GM18873 (cell line): ENCODE measurements around the gene UBE2G2.

ENCODE experiments used
- ATAC-seq: cut with Tn5 transposase; IDR thresholded peaks from one replicate; pipeline ENCODE4 v1.9.1; 2021; ENCODE audit warnings: mild to moderate bottlenecking, moderate library complexity, moderate number of reproducible peaks; ENCODE audit not compliant: unreplicated experiment, low FRiP score

The UBE2G2 gene

DNA sequence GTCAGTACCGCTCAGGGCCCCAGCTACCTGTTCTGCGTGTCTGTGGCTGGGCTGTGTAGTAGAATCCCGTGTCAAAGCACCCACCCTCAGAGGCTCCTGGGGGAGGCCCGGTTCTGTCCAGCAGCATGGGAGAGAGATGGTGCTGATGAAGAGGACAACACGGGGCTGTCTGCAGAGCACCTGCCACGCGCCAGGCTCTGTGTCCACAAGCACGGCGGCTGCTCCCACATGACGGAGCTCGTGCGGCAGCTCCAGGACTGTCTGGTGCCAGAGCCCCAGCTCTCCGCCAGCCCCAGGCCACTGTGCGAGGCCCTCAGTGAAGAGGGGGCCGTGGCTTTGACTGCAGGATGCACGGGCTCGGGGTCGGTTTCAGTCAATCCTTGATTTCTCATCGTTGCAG is 48.3 kb downstream of the UBE2G2 start:
- no peak for ATAC-seq

DNA sequence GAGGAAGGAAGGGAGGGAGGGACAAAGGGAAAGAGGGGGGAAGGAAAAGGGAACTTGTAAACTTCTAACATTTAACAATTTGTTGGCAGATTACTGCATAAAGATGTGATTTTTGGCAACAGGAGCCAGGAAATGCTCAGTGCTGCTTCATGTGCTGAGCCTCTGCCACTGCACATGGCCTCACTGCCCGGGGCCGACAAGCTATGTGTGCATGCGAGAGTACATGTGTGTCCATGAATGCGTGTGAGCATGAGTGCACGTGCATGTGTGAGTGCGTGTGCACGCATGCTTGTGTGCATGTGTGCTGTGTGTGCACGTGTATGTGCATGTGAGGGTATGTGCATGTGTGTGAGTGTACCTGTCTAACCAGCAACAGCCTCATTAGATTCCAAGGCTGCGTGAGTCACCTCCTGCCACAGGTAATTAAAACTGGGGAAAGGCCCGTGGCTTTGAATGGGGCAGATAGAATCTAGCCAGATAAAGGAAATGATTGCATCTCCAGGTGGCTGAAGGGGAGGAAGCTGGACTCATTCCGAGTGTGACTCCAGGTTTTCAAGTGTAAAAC is 48.9 kb downstream of the UBE2G2 start:
- ATAC-seq = no peak

DNA sequence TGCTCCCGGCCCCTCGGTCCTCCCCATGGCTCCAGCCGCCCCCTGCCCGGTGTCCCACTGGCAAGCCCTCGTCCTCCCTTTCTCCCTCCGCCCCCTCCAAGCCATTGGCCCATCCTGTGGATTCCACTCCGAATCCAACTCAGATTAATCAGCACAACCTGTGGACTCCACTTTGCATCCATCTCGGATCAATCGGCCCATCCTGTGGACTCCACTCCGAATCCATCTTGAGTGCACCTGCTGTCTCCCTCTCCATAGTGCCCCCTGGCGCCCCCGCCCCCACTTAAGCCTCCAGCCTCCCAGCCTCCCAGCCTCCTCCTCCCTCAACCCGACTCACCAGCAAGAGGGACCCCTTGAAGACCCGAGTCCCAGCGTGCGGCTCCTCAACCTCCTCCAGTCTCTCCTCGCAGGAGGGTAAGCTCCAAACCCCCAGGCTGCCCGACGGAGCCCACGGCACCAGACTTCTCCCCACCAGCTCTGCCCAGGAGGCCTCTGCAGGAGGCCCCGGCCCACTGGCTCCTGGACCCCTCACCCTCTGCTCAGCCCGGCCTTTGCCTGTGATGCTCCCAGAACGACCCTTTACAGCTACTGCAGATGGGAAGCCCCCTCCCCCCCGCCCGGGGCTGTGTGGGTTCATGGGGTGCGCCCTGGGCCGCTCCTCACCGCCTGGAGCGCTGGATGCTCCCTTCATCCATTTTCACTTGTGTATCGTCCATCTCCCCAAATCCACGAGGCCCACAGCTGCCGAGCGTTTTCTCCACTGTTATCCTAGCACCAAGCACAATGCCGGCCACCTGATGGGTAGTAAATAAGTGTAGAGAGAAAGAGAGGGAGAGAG is 49.6 kb downstream of the UBE2G2 start:
- no peak for ATAC-seq

DNA sequence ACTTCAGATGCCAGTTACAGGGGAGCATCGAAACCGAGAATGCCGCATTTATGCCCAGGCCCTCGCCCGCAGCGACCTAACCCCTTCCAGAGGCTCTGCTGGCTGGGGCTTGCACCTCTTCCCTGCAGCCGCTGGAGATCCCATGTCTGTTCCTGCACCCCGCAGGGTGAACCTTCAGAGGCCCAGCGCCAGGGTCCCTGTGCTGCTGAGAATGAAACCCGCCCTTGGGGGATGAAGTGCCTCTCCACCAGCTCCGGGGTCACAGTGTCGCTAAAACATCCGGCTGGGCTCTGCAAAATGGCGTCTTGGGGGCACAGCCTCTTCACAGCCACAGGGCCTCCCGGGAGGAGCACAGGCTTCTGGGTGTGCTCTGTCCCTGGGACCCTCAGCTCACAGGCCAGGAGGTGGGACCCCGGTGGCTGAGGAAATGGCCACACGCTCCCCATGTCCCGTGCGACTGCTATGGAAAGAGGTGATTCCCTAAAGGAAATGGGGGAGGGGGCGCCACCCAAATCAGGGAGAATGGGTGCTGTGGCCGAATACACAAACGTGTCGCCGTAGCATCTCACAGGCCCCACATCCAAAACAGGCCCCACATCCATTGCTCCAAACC is 50.3 kb downstream of the UBE2G2 start:
- no peak for ATAC-seq

DNA sequence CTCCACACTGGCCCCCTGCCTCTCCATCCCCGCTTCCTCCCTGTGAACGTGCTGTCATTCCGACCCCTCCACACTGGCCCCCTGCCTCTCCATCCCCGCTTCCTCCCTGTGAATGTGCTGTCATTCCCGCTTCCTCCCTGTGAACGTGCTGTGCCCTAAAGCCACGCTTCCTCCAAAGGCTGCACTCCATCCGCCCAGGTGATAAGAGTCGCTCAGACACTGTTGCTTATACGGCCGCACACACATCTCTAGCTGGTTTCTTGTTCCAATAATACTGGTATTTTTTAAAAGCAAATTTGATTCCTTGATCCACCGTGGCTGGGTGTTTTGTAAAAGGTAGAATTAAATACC is 51.0 kb downstream of the UBE2G2 start:
- ATAC-seq = no peak

DNA sequence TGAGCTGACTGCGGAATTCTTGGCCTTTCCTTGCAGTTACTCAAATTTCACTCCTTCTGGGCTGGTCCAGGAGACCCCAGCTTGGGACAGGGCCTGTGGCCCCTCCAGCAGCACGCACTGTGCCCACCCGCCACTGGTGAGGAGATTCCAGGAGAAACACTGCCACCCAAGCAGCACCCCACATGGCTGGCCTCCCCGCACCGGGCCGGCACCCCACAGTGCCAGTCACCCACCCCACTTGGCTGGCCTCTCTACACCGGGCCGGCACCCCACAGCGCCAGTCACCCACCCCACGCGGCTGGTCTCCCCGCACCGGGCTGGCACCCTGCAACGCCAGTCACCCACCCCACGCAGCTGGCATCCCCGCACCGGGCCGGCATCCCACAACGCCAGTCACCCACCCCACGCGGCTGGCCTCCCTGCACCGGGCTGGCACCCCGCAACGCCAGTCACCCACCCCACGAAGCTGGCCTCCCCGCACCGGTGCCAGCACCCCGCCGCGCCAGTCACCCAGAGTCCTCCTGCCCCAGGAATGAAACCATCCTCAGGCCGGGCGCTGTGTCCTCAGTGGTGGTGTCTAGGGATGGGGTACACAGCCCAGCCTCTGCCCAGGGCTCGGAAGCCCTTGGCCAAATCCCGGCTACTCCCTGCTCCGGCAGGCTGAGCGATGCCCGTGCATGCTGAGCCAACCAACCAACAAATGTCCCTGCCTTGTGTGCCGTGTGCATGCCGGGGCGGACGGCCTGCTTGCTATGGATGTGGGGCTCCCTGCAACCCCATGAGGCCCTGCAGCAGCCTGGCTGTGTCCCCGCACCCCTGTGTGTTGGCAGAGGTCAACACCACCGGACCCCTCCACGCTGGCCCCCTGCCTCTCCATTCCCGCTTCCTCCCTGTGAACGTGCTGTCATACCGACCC is 51.6 kb downstream of the UBE2G2 start:
- no peak for ATAC-seq

DNA sequence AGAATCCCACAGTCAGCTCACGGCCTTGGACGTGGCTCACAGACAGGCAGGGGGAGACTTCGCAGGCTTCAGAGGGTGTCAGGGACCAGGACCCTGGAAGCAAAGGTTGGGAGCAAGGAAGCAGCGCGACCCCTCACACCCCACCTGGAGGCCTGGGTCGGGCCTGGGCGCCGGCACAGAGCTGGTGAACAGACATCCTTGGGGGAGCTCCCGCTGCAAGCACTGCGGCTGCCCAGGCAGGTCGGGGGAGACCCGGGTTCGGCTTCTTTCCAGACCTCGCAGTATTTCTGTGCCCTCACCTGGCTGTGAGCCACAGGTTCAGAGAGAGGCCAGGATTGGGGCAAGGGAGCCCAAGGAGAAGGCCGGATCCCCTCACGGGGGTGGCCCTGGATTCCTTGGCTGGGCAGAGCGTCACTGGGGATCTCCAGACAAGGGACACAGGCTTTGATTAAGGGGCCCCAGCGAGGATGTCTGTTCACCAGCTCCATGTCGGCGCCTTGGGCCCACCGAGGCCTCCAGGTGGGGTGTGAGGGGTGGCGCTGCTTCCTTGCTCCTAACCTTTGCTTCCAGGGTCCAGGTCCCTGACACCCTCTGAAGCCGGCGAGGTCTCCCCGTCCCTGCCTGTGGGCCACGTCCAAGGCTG is 52.4 kb downstream of the UBE2G2 start:
- no peak for ATAC-seq

DNA sequence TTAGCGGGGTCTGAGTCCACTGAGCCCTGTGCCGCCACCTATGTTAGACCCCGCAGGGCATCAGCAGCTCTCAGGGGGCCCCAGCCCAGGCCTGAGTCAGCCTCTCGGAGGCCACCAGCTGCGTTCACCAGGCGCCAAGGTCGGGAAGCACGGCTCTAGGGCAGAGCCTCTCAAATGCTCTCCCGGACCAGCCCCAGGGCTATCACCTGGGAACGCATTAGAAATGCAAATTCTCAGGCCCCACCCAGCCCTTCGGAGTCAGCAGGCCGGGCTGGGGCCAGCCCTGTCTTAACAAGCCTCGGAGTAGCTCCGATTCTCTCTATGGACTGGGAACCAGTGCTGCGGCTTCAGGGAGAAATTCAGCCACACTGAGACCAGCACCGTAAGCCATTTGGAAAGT is 53.0 kb downstream of the UBE2G2 start:
- no peak for ATAC-seq

DNA sequence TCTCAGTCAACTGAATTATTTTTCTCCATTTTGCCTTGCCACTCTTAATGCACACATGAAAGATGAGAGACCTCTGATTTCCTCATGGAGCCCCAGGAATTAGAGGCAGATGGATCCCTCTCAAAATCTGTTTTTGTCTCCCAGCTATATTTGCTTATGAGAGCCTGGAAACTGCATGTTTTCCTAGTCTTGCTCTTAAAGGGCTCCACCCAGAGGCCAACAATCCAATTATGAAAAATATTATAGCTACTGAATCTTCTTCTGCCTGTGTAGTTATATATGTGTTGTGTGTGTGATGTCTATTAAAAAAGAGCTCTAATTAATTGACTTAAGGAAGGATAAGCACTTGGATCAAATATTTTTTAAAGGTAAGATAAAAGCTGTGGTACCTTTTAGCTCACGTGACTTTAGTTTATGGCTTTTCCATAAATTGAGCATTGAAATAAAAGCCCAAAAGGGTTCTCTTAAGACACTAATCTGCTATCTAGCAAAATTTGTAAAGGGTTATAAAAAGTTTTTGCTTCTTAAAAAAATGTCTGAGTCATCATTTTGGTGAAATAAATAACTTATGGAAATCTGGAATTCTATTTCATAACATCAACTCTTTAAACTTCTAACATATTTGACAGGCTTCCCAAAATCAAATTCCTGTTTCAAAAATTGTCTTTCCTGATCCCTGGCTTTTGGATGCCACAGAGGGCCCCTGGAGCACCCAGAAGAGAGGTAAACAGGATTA is 59.0 kb downstream of the UBE2G2 start:
- ATAC-seq = no peak

DNA sequence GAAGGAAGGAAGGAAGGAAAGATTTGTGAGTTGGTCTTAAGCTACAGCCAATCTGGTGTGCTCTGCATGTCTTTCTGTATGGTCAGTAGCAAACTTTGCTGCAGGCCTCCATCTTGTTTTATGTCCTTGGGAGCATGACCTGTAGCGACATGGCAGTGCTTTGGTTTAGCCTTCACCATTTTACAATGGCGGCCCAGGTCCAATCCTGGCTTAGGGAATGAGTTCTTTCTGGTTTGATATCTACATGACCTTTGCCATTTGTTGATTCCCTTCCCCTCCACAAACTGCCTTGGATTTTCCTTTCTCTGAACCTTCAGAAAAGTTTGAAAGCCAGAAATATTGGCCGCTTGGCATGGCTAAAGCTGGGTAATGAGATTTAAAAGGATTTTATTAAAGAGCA is 59.7 kb downstream of the UBE2G2 start:
- ATAC-seq = no peak

DNA sequence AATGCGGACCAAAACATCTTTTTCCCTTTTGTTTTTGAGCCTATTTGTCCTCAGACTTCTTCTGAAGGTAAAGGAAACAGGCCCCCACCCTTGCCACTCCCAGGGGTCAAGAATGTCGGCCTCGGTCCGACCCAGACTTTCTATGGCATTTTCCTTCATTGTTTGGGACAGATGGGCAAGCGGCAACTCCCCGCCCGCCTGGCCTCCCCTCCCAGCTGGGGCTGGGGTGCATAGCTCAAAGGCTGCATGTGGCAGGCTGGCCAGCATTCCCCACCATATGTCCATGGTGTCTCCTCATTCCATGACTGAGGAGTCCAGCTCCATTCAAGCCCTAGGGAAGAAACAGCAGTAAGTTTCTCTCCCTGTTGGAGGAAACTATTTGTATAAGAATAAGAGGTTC is 60.9 kb downstream of the UBE2G2 start:
- no peak for ATAC-seq

DNA sequence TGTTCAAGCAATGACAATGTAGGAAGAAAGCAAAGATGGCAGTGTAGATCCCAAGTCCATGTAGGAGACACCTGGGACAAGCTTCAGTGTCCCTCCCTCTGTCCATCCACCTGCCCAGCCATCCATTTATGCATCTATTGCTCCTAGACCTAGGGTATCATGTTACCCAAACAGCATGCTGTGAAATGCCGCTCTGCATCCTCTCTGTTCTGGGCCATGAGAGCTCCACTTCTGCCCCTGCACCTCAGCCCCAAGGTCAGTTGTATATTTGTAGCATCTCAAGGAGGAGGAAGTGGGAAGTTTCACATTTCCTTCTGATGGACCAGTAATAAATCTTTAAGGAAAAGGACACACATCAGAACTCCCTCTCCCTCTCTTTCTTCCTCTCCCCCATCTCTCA is 62.3 kb downstream of the UBE2G2 start:
- no peak for ATAC-seq

DNA sequence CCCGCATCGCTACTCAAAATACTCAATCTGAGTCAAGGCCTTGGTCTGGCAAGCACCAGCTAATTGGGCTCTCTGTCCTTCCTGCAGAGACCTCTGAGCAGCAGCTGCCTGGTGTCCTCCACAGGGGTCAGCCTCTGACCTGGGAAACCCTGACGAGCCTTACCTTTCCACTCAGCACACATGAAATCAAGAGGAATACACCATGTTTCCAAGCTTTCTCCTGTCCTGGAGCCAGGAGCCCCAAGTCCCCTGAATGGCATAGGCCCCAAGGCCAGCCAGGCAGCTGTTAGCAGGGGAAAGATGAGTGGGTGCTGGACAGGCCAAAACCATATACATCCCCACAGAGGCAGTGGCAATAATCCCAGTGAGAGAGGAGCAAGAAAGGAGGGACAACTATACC is 63.0 kb downstream of the UBE2G2 start:
- ATAC-seq = no peak

DNA sequence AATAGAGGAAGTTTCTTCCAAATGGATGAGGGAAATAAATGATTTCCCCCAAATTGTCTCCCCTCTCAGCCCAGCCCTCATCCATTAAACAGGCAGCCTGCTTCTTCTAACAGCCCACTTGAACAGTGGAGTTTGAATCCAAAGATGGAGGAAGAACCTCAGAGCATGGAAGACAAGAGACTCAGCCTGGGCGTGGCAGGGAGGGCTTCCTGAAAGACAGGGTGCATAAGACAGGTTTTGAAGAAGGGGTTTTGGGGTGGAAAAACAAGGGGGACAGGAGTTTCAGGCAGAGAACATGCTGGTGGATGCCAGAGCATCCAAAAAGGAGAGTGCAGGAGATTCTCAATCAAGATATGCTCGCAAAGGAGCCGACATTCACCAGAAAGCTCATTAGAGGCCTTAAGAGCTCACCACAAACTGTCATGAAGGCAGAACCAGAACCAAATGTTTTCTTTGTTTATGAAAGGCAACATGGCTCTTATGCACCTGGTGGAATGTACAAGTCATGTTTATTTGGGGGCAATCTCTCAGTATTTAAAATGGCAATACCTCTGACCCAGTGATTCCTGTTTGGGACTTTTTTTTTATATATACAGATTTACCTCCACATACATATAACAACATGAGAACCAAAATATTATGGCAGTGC is 63.8 kb downstream of the UBE2G2 start:
- no peak for ATAC-seq

DNA sequence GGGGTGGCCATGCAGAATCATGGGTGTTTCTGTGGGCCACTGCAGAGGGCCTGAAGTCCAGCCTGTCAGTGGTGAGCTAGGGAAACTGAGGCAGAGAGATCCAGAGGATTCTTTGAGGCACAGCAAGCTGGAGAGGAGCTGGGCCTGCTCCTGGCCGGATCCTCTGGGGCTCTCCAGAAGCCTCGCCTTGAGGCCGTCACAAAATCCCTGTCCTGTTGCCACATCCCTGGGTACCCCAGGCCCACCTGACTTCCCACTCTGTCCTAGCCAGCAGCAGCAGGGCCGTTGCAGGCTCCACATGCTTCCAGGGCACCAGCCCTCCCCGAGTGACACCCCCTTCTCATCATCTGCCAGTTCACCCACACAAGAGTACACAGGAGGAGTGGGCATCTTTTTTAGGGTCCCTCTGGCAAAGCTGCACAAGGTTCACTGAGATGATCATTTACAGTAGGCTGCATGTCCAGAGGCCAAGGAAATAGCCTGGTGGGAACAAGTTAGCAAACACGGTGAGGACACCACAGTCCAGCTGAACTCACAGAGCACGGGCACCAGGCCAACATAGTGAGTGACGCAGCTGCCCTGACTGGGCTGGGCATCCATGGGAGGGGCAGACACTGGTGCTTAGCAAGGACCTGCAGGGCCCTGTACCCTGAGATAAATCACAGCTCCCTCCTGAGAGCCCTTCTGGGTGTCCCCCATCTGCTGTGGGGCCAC is 65.2 kb downstream of the UBE2G2 start:
- no peak for ATAC-seq

DNA sequence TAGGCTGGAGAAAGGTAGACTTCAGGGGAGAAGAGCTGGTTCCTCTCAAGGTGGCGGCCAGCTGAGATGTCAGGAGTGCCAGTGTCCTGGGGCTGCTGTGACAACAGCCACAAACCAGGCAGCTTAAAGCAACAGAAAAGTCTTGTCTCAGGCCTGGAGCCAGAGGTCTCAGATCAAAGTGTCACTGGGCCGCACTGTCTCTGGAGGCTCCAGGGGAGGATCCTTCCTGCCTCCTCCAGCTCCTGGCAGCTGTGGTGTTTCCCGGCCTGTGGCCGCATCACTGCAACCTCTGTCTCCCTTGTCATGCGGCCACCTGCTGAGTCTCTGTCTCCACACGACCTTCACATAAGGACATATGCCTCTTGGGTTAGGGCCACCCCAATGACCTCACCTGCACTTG is 65.8 kb downstream of the UBE2G2 start:
- ATAC-seq = no peak

DNA sequence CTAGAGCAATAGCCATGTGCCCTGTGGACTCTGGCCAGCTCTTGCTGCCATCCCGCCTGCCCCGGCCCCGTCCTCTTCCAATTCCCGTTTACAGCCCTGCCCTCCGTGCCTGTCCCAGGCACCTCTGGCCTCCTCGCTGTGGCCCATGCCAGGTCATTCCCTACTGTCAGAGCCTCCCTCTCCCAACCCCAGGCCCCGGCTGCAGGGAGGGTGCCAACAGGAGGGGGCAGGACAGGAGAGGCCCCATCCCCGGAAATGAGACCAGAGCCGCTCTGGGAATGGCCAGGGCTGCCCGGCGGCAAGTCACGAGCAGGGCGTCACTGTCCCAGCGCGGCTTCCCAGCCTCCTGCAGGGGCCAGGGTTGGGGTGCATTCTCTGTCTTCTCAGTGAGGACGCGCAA is 66.8 kb downstream of the UBE2G2 start:
- ATAC-seq = no peak

DNA sequence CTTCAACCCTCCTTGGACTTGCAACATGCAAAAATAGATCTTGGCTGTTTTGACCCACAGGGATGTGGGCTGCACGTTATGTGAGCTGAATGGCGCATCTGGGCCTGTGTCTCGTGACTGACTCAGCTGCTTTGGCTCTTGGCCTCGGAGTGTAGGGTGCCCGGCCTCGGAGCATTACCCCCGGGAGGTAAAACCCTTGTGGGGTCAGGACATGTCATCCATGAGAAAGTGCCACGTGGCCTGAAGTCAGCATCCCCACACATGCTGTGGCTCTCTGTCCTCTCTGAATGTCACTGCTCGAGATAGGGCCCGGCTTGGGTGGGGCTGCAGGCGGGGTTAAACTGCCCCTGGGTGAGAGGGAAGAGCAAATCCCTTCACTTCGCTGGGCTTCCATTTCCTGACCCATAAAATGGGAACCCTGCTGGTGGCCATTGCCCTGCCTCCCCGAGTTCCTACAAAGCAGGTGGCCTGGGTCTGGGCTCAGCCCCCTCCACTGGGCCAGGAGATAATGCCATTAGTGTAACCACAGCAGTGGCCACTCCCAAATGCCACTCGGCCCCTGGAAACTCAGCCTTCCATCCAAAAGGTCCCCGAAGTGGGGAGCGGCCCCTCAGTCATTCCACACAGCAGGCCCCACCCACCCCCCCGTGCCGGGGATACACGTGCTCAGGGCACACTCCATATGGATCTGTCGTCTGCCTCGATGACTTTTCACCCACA is 67.4 kb downstream of the UBE2G2 start:
- no peak for ATAC-seq
